Activated T-helper 2 cell treated with anti-CD3 and anti-CD28 coated beads, Interferon-gamma antibody, Interleukin-2, Interleukin-4, amounts not matched to agents 10 μg/mL and 5 μg/mL and 100 μg/mL, durations not matched to agents 14 hours and 24 hours and 36 hours (primary cell): ENCODE measurements around the gene APBB2. TPM values are rescaled to one million over a fixed set of nuclear protein-coding genes. Genes with fewer than 3 reads are reported as not detected.

ENCODE experiments used
- DNase-seq: peaks from one replicate; pipeline ENCODE4 v3.0.0; 2021; ENCODE audit warnings: low spot score
- H3K27ac Mint-ChIP-seq: one replicate; pipeline ENCODE4 v1.8.0; 2021; ENCODE audit warnings: mixed read lengths
- H3K27me3 Mint-ChIP-seq: one replicate; pipeline ENCODE4 v1.8.0; 2021; ENCODE audit warnings: low read depth, mixed read lengths
- H3K36me3 Mint-ChIP-seq: one replicate; pipeline ENCODE4 v1.8.0; 2021; ENCODE audit warnings: low read depth, mixed read lengths
- H3K4me1 Mint-ChIP-seq: one replicate; pipeline ENCODE4 v1.8.0; 2021; ENCODE audit warnings: low read depth, mixed read lengths
- H3K4me3 Mint-ChIP-seq: one replicate; pipeline ENCODE4 v1.8.0; 2021; ENCODE audit warnings: low read depth, mild to moderate bottlenecking, moderate library complexity, mixed read lengths
- H3K9me3 Mint-ChIP-seq: one replicate; pipeline ENCODE4 v1.8.0; 2021; ENCODE audit warnings: mixed read lengths
- intact Hi-C: fragments of 100-400 bp; cut with micrococcal nuclease; formaldehyde crosslinking; loops from one replicate; pipeline ENCODE4 v1.15.1; 2023
- total RNA-seq: library from RNA; stranded (reverse); gene quantifications from 2 replicates; pipeline ENCODE4 v1.2.3, GENCODE V29; 2022

APBB2 gene
- total RNA-seq, 1 donor from 2014 or later: 0.73 TPM

DNA sequence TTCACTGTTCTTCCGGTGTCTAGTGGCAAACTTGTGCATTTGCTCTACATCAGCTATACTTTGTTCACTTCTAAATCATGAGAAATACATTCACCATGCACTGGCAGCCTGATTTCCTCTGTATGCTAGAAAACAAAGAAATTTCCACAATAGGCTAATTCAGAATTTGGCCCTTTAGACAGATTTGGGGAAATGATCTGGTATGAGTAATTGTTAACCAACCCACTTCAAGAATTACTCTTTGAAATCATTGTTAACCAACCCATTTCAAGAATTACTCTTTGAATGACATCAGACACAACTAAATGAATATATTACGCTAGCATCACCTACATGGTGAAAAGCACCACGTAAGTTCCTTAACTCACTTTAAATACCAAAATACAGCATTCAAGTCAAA, 14.6 kb downstream of the APBB2 start:
- Mint-ChIP-seq H3K27me3 (peaks cover 19% of the 10 kb centered on the region), H3K4me1 (no peaks in the 10 kb centered on the region), H3K4me3 (no peak overlapping the region), H3K27ac (no peak overlapping the region), H3K9me3 (no peaks in the 10 kb centered on the region), H3K36me3 (no peaks in the 10 kb centered on the region)
- intact Hi-C loops: no loop called here
- no peak for DNase-seq

DNA sequence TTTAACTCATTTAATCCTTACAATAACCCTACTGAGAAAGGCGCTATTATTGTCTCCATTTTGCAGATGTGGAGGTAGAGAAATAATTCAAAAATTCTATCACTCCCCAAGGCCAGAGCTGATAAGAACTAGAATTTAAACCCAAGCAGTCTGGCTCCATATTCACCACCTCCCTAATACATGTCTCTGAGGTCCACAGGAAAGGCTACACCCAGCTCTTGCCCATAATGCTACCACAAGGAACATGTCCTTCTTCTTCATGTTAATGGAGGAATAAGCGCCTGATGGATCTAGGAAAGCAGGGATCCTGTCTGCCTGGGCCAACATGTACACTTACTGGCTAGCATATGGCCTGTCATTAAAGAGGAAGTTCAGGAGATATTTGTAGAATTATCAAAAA, 16.3 kb downstream of the APBB2 start:
- intact Hi-C loops: no loop called here
- DNase-seq: no peak
- Mint-ChIP-seq H3K4me1 (no peaks in the 10 kb centered on the region), H3K9me3 (no peaks in the 10 kb centered on the region), H3K4me3 (no peak overlapping the region), H3K36me3 (no peaks in the 10 kb centered on the region), H3K27ac (no peak overlapping the region), H3K27me3 (peaks cover 18% of the 10 kb centered on the region)

DNA sequence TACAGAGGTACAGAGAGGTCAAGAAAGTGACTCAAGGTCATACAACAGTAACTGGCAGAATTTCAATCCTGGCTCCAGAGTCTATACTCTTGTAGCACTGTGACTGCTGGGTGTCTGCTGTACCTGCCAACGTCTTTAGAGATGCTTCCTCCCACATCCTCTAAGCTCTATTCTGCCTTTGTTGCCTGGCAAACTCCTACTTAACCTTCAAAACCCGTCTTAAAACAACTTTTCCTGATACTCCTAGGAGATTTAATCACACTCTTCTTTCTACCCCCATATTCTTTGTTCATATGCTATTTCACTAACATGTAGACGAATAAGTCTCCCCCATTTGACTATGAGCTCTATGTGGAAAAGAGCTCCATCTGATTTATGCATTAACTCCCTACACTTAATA, 16.8 kb downstream of the APBB2 start:
- intact Hi-C loops: no loop called here
- H3K36me3 Mint-ChIP-seq: no peaks in the 10 kb centered on the region
- no peak for DNase-seq
- H3K4me3 Mint-ChIP-seq: no peak overlapping the region
- H3K4me1 Mint-ChIP-seq: no peaks in the 10 kb centered on the region
- H3K9me3 Mint-ChIP-seq: no peaks in the 10 kb centered on the region
- no peak overlapping the region for H3K27ac Mint-ChIP-seq
- peaks cover 17% of the 10 kb centered on the region for H3K27me3 Mint-ChIP-seq

DNA sequence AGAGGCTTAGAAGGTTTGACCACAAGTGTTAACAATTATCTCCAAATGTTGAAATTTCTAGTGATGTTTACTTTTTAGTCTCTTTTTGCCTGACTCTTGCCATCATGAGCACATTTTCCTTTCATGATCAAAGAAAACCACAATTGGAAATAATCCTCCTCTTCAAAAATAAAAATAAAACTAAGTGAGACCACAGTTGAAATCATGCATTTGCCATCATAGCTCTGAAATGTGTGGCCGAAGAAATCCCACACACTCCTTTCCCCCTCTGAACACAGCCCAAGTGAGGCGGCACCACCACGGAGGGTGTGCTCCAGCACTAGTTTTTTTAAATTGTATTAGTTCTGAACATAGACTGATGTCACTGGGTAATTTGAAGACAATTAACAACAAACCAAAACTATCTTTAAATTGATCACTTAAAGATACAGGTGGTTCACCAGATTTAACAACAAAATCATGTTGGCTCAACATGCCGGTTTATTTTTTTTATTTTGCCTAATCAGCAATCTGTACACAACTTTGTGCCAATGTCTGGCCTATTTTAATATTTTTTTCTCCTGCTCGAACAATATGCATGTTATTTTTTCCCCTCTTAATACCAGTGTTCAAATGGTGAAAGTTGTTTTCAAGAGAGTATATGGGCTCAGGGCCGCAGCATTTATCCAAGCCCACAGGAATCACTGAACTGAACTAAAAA, 17.6 kb downstream of the APBB2 start:
- no peak overlapping the region for H3K4me3 Mint-ChIP-seq
- no peaks in the 10 kb centered on the region for H3K36me3 Mint-ChIP-seq
- H3K9me3 Mint-ChIP-seq: no peaks in the 10 kb centered on the region
- intact Hi-C loops: no loop called here
- peaks cover 12% of the 10 kb centered on the region for H3K27me3 Mint-ChIP-seq
- DNase-seq: no peak
- H3K27ac Mint-ChIP-seq: no peak overlapping the region
- no peaks in the 10 kb centered on the region for H3K4me1 Mint-ChIP-seq

DNA sequence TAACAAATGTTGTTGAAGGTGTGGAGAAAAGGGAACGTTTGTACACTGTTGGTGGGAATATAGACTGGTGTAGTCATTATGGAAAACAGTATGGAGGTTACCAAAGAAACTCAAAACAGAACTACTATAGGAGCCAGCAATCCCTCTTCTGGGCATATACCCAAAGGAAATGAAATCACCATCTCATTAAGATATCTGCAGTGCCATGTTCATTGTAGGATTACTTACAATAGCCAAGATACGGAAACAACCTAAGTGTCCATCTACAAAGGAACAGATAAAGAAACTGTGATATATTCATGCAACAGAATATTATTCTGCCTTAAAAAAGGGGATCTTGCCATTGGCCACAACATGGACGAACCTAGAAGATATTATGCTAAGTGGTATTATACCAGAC, 22.2 kb downstream of the APBB2 start:
- Mint-ChIP-seq H3K27me3 (no peaks in the 10 kb centered on the region), H3K4me1 (no peaks in the 10 kb centered on the region), H3K27ac (no peak overlapping the region), H3K9me3 (no peaks in the 10 kb centered on the region), H3K36me3 (no peaks in the 10 kb centered on the region), H3K4me3 (no peak overlapping the region)
- intact Hi-C loops: no loop called here
- no peak for DNase-seq

DNA sequence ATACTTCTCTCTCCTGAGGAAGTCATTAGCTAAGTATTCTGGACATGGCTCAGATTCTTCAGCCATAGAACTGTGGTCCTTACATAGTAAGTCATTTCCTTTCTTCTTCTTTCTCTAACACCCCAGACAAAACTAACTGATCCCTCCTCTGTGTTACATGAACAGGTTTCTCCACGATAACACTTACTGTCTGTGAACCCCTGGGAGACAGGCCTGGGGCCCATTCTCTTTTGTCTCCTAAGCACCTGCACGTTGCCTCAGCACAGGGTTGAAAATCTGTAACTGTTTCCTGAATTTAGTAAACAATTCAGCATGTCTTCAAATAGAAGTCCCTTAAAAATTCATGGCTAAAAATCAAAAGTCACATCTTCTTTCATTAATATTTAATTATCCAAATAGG, 24.7 kb downstream of the APBB2 start:
- no peaks in the 10 kb centered on the region for H3K9me3 Mint-ChIP-seq
- no peak overlapping the region for H3K27ac Mint-ChIP-seq
- no peaks in the 10 kb centered on the region for H3K4me1 Mint-ChIP-seq
- no peak for DNase-seq
- H3K27me3 Mint-ChIP-seq: no peaks in the 10 kb centered on the region
- H3K36me3 Mint-ChIP-seq: no peaks in the 10 kb centered on the region
- no peak overlapping the region for H3K4me3 Mint-ChIP-seq
- intact Hi-C loops: no loop called here

DNA sequence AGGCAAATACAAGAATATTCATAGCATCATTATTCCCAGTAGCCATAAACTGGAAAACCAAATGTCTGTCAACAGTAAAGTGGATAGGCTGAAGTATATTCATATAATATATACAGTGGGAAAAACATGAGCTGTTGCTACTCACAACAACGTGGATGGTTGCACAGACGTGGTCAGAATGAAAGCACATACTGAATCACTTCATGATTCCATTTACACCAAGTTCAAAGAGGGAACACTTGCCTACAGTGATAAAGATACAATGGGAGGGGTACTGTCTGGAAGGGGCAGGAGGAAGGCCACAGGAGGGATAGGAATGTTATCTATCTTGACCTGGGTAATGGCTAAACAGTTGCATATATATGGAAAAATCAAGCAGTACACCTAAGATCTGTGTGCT, 25.3 kb downstream of the APBB2 start:
- Mint-ChIP-seq H3K27ac (no peak overlapping the region), H3K27me3 (no peaks in the 10 kb centered on the region), H3K9me3 (no peaks in the 10 kb centered on the region), H3K4me3 (no peak overlapping the region), H3K4me1 (no peaks in the 10 kb centered on the region), H3K36me3 (no peaks in the 10 kb centered on the region)
- intact Hi-C loops: no loop called here
- no peak for DNase-seq

DNA sequence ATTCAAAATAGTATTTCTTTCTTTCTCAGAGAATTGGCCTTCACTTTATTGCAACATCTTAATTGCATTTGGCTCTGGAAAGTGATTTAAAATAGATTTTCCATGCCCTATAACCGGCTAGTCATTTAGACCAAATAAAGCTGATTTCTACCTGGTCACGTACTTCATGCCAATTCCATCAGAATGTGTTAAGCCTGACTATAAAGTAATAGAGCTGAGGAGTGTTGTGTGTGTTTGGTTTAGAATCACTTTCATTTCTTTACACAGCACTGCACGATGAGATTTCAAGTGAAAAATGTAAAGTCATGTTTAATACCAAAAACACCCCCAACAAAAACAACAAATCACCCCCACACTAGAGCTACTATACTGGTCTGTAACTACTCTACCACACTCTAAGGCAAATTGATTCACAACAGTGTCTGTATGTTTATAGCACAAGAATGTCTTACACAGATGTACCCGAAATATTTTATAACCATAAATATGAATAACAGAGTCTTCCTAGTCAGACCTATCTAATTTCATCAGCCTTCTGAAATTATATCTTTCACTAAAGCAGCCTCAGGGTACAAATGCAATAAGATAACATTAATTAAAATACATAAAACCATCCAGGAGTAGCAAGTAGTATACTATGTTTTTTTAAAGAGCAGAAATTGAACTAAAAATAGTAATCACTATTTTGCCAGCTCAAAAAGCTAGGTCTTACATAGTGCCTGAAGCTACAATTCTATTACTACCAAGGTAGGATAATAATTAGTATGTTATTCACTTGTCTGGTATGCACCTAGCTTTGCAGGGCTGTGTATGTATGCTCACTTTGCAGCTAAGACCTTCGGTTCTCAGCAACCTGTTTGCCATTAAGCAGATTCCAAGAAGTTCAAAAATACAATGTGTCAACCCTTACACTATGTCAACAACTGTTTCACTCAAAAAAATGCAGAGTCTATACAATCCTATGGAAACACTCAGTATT, 28.4 kb downstream of the APBB2 start:
- no peaks in the 10 kb centered on the region for H3K36me3 Mint-ChIP-seq
- H3K27me3 Mint-ChIP-seq: no peaks in the 10 kb centered on the region
- no peak overlapping the region for H3K4me3 Mint-ChIP-seq
- H3K4me1 Mint-ChIP-seq: no peaks in the 10 kb centered on the region
- intact Hi-C loops: no loop called here
- H3K9me3 Mint-ChIP-seq: no peaks in the 10 kb centered on the region
- no peak overlapping the region for H3K27ac Mint-ChIP-seq
- no peak for DNase-seq

DNA sequence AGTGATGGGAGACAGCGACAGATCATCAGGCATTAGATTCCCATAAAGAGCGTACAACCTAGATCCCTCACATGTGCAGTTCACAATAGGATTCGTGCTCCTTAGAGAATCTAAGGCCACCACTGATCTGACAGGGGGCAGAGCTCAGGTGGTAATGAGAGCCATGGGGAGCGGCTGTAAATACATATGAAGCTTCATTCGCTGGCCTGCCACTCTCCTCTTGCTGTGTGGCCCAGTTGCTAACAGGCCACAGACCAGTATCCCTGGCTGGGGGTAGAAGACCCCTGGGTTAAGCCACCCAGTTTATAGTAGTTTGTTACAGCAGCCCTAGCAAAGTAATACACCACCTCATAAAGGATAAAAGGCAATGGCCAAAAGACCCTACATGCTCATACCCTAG, 30.3 kb downstream of the APBB2 start:
- Mint-ChIP-seq H3K36me3 (no peaks in the 10 kb centered on the region), H3K4me3 (no peak overlapping the region), H3K27ac (no peak overlapping the region), H3K9me3 (no peaks in the 10 kb centered on the region), H3K27me3 (no peaks in the 10 kb centered on the region), H3K4me1 (no peaks in the 10 kb centered on the region)
- no peak for DNase-seq
- intact Hi-C loops: no loop called here

DNA sequence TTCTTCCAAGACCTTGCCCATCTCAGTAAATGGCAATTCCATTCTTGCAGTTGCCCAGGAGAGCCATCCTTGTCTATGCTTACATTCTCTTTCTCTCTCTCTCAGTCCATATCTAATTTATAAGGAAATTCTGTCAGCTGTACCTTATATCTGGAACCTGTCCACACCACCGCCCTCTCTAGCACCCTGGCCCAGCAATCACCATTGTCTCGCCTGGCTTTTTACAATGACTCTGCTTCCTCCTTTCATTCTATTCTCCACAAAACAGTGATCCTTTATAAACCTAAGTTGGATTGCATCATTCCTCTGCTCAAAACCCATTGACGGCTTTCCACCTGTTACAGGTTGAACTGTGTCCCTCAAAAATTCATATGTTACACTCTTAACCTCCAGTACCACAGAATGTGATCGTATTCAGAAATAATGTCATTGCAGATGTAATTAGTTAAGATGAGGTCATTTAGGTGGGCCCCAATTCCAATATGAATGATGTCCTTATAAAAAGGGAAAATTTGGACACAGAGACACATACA, 31.3 kb downstream of the APBB2 start:
- Mint-ChIP-seq H3K36me3 (no peaks in the 10 kb centered on the region), H3K4me1 (no peaks in the 10 kb centered on the region), H3K27me3 (no peaks in the 10 kb centered on the region), H3K9me3 (no peaks in the 10 kb centered on the region), H3K4me3 (no peak overlapping the region), H3K27ac (no peak overlapping the region)
- no peak for DNase-seq
- intact Hi-C loops: no loop called here

DNA sequence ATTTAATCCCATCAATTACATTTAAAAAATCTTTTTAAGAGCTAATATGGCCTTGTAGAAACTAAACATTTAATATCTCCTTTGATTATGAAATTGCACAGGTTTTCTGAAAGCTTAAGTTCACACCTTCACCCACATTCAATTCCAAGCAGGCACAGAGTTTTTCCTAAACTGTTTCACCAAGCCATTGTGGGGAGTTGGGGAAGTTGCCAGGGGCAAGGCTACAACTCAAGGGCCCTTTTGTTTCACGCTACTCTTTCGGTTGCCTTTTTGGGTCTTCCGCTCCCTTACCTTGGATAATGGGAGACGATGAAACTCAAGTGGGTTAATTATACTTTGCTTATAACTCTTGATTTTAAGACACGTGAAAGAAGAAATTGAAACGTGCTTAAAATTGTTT, 33.3 kb downstream of the APBB2 start:
- H3K27ac Mint-ChIP-seq: no peak overlapping the region
- no peak overlapping the region for H3K4me3 Mint-ChIP-seq
- no peaks in the 10 kb centered on the region for H3K4me1 Mint-ChIP-seq
- DNase-seq: no peak
- peaks cover 3% of the 10 kb centered on the region for H3K27me3 Mint-ChIP-seq
- H3K36me3 Mint-ChIP-seq: no peaks in the 10 kb centered on the region
- no peaks in the 10 kb centered on the region for H3K9me3 Mint-ChIP-seq
- intact Hi-C loops: no loop called here

DNA sequence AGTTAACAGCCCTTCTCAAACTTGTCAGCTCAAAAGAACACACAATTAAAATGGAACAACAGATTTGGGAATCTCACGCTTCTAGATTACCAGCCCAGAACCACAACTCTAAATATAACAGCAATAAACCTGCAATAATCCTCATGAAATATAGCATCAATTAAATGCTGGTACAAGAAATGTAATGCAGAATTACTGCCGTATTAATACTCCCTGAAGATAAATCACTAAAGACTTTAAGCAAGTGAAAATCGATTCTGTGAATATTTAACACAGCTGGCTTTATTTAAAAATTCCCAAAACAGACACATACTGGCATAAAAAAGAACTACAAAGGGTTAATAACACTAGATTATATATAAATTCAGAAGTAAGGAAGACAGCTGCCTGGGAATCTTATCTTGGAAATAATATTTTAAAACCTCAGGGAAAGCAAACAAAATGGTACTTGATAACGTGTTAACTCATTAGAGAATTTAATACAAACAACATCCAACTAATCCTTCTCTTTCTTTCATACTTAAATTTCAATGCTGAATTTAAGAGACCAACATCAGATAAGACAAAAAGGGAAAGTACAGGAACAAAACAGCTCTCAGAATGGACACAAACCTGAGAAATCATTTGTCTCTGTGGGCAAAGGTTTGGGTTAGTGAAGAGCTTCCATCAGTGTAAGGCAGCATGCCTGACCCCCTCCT, 34.7 kb downstream of the APBB2 start:
- intact Hi-C loops: no loop called here
- H3K9me3 Mint-ChIP-seq: no peaks in the 10 kb centered on the region
- no peak overlapping the region for H3K27ac Mint-ChIP-seq
- no peak overlapping the region for H3K4me3 Mint-ChIP-seq
- no peaks in the 10 kb centered on the region for H3K4me1 Mint-ChIP-seq
- DNase-seq: no peak
- no peaks in the 10 kb centered on the region for H3K36me3 Mint-ChIP-seq
- H3K27me3 Mint-ChIP-seq: peaks cover 4% of the 10 kb centered on the region
